Measurements from ENCODE around the gene MYLK. TPM values are rescaled to one million over a fixed set of nuclear protein-coding genes. Genes with fewer than 3 reads are reported as not detected.

MYLK gene
- total RNA-seq, 1 experiment from 2014 or later, result 23.0 TPM

DNA sequence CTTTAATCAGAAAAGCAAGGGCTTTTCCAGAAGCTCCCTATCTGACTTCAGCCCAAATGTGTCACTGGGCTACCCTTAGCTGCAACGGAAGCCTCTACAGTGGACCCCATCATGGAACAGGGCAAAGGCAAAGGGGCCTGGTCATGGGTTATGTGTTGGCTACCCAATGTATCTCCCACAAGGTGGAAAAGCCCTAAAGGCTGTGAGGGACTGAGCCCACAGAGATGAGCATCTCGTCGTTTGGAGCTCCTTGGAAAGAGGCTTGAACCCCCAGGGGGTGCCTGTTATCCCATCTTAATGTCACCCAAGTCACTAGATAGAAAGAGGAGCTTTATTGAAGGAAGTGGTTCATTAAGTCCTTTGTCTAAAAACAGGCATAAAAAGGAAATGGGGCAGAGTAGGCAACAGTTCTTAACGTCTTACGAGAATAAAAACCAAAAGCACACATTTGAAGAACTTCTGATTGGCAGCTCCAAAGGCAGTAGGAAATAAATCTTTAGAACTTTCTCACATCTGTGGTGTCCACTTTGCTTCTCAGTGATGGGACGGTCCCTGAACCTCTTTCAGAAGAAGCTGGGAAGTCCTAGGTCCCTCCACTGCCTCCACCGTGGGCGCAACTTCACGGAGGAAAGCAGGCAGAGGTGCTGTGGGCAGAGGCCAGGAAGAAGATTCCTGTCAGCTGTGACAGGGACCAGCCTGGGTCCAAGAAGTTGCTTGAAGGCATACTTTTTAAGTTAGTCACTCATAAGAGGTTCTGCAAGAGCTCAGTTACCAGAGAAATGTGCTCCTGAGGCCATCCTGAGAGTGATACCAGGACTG lies 93.7 kb downstream of the MYLK start:
- no peak overlapping the region for H3K4me3 Mint-ChIP-seq (ENCODE audit: unreplicated experiment)
- Histone ChIP-seq H3K4me3 (ENCODE audit: low read depth, low read length) (no peak overlapping the region), H3K27me3 (replicated peaks; ENCODE audit: control insufficient read depth, insufficient read depth, low read length) (no peaks in the 10 kb centered on the region), H3K4me1 (peaks cover 61% of the 10 kb centered on the region), H3K9me3 (no peaks in the 10 kb centered on the region), H3K36me3 (ENCODE audit: control insufficient read depth, insufficient read depth, low read length) (no peaks in the 10 kb centered on the region)
- H3K9me3 Mint-ChIP-seq (ENCODE audit: unreplicated experiment), result no peaks in the 10 kb centered on the region
- ChIA-PET CTCF (interaction anchor here (0.6 kb wide), 1 partner anchor 124 kb away, joined by 3 read pairs; no protein-coding TSS in a partner anchor), POLR2A (interaction anchor here (1.1 kb wide), 1 partner anchor 28 kb away, joined by 3 read pairs; no protein-coding TSS in a partner anchor)
- intact Hi-C loops (cut with micrococcal nuclease; ENCODE audit: unreplicated experiment), result no loop called here
- H3K27me3 Mint-ChIP-seq (ENCODE audit: insufficient read depth, unreplicated experiment), result no peaks in the 10 kb centered on the region
- DNase-seq, result no peak
- peak overlapping the region; percentile 76 for H3K27ac Mint-ChIP-seq (ENCODE audit: unreplicated experiment)
- peaks cover 50% of the 10 kb centered on the region for H3K4me1 Mint-ChIP-seq (ENCODE audit: low read depth, unreplicated experiment)
- BruUV-seq (replicated peaks), result no TSS peak
- H3K36me3 Mint-ChIP-seq (ENCODE audit: insufficient read depth, unreplicated experiment), result no peaks in the 10 kb centered on the region
- TF ChIP-seq, protein P1, sequence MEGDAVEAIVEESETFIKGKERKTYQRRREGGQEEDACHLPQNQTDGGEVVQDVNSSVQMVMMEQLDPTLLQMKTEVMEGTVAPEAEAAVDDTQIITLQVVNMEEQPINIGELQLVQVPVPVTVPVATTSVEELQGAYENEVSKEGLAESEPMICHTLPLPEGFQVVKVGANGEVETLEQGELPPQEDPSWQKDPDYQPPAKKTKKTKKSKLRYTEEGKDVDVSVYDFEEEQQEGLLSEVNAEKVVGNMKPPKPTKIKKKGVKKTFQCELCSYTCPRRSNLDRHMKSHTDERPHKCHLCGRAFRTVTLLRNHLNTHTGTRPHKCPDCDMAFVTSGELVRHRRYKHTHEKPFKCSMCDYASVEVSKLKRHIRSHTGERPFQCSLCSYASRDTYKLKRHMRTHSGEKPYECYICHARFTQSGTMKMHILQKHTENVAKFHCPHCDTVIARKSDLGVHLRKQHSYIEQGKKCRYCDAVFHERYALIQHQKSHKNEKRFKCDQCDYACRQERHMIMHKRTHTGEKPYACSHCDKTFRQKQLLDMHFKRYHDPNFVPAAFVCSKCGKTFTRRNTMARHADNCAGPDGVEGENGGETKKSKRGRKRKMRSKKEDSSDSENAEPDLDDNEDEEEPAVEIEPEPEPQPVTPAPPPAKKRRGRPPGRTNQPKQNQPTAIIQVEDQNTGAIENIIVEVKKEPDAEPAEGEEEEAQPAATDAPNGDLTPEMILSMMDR (IDR thresholded peaks at IDR 0.05; ENCODE audit: insufficient read depth in 1 of 2, low read depth in 1 of 2, low read length in 1 of 2, severe bottlenecking in 1 of 2, unreplicated experiment in 1 of 2), result no peak

DNA sequence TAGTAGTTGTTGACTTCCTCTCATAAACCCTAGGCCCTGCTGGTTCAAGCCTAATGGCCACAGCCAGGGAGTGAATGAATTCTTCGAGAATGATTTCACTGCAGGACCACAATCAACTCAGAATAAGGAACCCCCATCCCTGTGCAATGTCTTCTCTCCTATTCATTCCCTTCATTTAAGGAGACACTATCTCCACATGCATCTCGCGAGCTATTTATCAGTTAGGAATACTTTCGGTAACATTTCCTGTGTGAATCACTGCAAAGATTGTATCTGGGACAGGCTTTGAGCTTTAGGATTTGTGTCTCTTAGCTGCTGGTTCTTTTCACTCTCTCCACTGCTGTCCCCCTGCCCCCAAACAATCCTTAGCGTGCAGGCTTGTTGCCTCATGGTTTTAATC lies 94.4 kb downstream of the MYLK start:
- Mint-ChIP-seq H3K27ac (ENCODE audit: unreplicated experiment) (peak overlapping the region; percentile 76), H3K27me3 (ENCODE audit: insufficient read depth, unreplicated experiment) (no peaks in the 10 kb centered on the region), H3K4me1 (ENCODE audit: low read depth, unreplicated experiment) (peaks cover 45% of the 10 kb centered on the region), H3K9me3 (ENCODE audit: unreplicated experiment) (no peaks in the 10 kb centered on the region), H3K36me3 (ENCODE audit: insufficient read depth, unreplicated experiment) (no peaks in the 10 kb centered on the region), H3K4me3 (ENCODE audit: unreplicated experiment) (no peak overlapping the region)
- Histone ChIP-seq H3K27me3 (replicated peaks; ENCODE audit: control insufficient read depth, insufficient read depth, low read length) (no peaks in the 10 kb centered on the region), H3K4me3 (ENCODE audit: low read depth, low read length) (no peak overlapping the region), H3K36me3 (ENCODE audit: control insufficient read depth, insufficient read depth, low read length) (no peaks in the 10 kb centered on the region), H3K9me3 (no peaks in the 10 kb centered on the region), H3K4me1 (peaks cover 57% of the 10 kb centered on the region)
- DNase-seq, result no peak
- ChIA-PET POLR2A (interaction anchor here (1.1 kb wide), 1 partner anchor 29 kb away, joined by 3 read pairs; no protein-coding TSS in a partner anchor), CTCF (interaction anchor here (0.6 kb wide), 1 partner anchor 32 kb away, joined by 5 read pairs; no protein-coding TSS in a partner anchor)
- TF ChIP-seq, protein P1 (IDR thresholded peaks at IDR 0.05; ENCODE audit: insufficient read depth in 1 of 2, low read depth in 1 of 2, low read length in 1 of 2, severe bottlenecking in 1 of 2, unreplicated experiment in 1 of 2), result no peak
- intact Hi-C loops (cut with micrococcal nuclease; ENCODE audit: unreplicated experiment), result no loop called here
- no TSS peak for BruUV-seq (replicated peaks)

DNA sequence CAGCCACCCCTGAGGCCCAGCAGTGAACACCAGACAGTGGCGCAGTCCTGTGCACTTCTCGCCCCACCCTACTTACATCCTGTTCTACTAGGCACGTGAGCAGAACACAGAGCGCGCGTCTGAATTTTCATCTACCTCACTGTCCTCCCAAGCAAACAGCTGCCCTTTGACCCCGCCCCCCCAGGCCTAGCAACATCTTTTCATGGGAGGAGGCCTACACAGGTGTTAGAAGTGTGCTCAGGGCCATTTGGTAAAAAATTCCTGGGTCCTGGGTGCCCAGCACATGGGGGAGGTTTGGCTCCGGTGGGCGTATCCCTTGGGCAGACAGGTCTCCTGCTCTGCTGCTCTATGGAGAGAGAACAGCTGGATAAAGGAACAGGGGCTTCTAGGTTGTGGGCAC lies 95.0 kb downstream of the MYLK start:
- Mint-ChIP-seq H3K36me3 (ENCODE audit: insufficient read depth, unreplicated experiment) (no peaks in the 10 kb centered on the region), H3K27me3 (ENCODE audit: insufficient read depth, unreplicated experiment) (no peaks in the 10 kb centered on the region), H3K9me3 (ENCODE audit: unreplicated experiment) (no peaks in the 10 kb centered on the region), H3K4me1 (ENCODE audit: low read depth, unreplicated experiment) (peaks cover 45% of the 10 kb centered on the region), H3K27ac (ENCODE audit: unreplicated experiment) (peak overlapping the region; percentile 76), H3K4me3 (ENCODE audit: unreplicated experiment) (no peak overlapping the region)
- Histone ChIP-seq H3K9me3 (no peaks in the 10 kb centered on the region), H3K36me3 (ENCODE audit: control insufficient read depth, insufficient read depth, low read length) (no peaks in the 10 kb centered on the region), H3K27me3 (replicated peaks; ENCODE audit: control insufficient read depth, insufficient read depth, low read length) (no peaks in the 10 kb centered on the region), H3K4me3 (ENCODE audit: low read depth, low read length) (no peak overlapping the region), H3K4me1 (peaks cover 62% of the 10 kb centered on the region)
- ChIA-PET CTCF (interaction anchor here (0.6 to 0.7 kb wide), 3 partner anchors 14 to 66 kb away, joined by 3 to 5 read pairs (median 4); no protein-coding TSS in a partner anchor), POLR2A (no interaction called here)
- TF ChIP-seq, protein P1 (IDR thresholded peaks at IDR 0.05; ENCODE audit: insufficient read depth in 1 of 2, low read depth in 1 of 2, low read length in 1 of 2, severe bottlenecking in 1 of 2, unreplicated experiment in 1 of 2), result no peak
- BruUV-seq (replicated peaks), result no TSS peak
- intact Hi-C loops (cut with micrococcal nuclease; ENCODE audit: unreplicated experiment), result no loop called here
- DNase-seq, result peak in 1 of 2 experiments; percentile 53

Data from Caco-2 (cell line).